GM21786 (cell line): ENCODE measurements around the gene CLCN2.
"Not testable (repeated sequence)": the region's sequence is repeated elsewhere in the genome, so short reads cannot be mapped to it uniquely, and the experiment has no call there.

Source experiments
- ATAC-seq: cut with Tn5 transposase; IDR thresholded peaks from one replicate; pipeline ENCODE4 v1.9.1; 2021; ENCODE audit not compliant: unreplicated experiment

Gene CLCN2

DNA sequence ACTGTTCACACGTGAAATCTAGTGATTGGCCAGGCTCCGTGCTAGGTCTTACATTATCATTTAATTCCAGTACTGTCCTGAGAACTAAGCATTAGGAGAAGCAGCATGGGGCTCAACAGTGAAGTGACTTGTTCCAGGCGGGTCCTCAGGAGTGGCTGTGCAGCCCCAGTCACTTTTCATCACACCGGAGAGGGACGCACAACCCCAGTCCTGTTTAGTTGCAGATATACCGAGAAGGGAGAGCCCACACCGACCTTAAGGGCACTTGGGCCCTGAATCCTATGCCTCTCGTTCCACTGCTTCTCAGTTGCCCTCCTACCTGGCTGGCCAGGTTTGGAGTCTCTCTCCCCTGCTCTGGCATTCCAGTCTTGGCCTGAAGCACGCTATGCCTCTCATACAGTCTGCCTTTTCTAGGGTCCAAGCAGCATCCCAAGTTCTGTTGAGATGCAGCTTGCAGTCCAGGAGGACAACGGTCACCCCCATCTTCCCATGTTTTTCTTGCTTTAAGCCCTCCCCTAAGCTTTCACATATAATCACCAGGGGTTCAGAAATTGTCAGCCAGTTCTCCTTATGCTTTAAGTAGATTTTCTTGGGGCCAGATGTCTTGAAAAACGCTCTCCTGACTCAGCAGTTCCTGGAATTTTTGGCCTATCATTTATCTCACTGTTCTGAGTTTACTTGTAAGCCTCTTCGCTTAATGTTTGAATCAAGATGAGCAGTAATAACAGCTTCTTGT lies 13.9 kb downstream of the CLCN2 start:
- ATAC-seq: no peak

DNA sequence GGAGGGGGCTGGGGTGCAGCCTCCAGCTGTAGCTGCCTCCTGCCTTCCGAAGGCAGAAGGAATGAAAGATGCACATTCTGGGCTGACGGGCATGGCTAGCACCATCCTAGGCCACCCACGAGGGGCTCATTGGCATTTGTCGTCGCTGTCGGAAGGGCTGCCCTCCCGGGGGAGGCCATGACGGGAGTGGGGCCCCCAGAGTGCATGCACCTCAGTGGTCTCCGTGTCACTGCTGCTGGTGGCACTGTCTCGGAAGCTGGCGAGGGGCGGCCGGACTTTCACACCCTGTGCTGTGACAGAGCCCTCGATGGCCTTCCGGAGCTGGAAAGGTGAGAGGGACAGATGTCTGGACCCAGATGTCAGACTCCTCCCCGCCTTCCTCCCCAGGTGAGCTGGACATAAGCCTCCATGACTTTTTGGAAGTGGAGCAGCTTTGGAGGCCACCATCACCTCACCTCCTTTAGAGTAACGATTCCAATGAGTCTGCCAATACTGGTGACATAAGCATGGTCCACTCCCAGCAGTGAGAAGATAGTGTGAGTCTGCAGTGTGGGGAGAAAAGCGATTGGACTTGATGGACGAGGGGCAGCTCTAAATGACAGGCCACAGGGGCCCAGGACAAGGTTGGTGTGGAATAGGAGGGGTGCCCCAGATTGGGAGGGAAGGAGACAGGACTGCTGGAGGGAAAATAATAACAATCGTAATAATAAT lies 14.8 kb downstream of the CLCN2 start:
- no peak for ATAC-seq

DNA sequence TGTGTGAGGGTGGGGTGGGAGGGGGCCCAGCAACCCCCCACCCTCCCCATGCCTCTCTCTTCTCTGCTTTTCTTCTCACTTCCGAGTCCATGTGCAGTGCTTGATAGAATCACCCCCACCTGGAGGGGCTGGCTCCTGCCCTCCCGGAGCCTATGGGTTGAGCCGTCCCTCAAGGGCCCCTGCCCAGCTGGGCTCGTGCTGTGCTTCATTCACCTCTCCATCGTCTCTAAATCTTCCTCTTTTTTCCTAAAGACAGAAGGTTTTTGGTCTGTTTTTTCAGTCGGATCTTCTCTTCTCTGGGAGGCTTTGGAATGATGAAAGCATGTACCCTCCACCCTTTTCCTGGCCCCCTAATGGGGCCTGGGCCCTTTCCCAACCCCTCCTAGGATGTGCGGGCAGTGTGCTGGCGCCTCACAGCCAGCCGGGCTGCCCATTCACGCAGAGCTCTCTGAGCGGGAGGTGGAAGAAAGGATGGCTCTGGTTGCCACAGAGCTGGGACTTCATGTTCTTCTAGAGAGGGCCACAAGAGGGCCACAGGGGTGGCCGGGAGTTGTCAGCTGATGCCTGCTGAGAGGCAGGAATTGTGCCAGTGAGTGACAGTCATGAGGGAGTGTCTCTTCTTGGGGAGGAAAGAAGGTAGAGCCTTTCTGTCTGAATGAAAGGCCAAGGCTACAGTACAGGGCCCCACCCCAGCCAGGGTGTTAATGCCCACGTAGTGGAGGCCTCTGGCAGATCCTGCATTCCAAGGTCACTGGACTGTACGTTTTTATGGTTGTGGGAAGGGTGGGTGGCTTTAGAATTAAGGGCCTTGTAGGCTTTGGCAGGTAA lies 15.9 kb downstream of the CLCN2 start:
- peak; percentile 80 for ATAC-seq

DNA sequence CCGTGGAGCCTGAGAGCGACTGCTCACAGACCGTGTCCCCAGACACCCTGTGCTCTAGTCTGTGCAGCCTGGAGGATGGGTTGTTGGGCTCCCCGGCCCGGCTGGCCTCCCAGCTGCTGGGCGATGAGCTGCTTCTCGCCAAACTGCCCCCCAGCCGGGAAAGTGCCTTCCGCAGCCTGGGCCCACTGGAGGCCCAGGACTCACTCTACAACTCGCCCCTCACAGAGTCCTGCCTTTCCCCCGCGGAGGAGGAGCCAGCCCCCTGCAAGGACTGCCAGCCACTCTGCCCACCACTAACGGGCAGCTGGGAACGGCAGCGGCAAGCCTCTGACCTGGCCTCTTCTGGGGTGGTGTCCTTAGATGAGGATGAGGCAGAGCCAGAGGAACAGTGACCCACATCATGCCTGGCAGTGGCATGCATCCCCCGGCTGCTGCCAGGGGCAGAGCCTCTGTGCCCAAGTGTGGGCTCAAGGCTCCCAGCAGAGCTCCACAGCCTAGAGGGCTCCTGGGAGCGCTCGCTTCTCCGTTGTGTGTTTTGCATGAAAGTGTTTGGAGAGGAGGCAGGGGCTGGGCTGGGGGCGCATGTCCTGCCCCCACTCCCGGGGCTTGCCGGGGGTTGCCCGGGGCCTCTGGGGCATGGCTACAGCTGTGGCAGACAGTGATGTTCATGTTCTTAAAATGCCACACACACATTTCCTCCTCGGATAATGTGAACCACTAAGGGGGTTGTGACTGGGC lies 16.7 kb downstream of the CLCN2 start:
- no peak for ATAC-seq

DNA sequence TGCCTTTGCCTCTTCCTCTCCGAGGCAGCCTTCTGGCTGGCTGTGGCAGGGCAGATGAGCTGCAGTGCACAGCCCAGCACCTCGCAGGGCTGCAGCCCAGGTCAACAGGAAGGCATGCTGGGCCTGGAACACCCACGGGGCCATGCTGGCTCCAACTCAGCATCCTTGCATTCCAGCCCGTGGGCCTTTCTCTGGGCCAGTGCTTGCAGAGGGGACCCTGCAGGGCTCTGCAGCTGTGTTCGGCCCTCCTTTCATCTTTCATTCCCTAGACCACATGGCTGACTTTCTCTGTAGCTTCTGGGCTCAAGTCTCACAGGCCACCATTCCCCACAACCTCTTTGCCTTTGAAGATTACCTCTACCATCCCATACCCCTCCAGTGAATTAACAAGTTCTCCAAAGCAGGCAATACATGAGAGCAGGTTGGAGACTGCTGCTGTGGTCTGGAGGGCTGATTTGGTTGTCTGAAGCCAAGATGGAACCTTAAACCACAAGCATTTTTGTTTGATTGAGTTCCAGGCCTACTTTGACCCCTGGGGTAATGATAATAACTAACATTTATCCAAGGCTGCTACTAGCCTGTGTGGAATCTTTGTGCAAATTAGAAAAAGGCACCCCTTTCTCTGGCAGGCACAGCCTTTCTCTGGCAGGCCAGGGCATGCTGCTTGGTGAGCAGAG lies 18.1 kb downstream of the CLCN2 start:
- ATAC-seq: no peak

DNA sequence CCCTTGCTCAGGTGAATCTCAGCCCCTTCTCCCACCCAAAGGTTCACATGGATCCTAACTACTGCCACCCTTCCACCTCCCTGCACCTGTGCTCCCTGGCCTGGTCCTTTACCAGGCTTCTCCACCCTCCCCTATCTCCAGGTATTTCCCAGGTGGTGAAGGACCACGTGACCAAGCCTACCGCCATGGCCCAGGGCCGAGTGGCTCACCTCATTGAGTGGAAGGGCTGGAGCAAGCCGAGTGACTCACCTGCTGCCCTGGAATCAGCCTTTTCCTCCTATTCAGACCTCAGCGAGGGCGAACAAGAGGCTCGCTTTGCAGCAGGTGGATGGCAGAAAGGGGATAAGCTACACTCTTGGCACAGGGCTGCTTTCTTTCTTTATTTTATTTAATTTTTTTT lies 19.5 kb downstream of the CLCN2 start:
- ATAC-seq: no peak

DNA sequence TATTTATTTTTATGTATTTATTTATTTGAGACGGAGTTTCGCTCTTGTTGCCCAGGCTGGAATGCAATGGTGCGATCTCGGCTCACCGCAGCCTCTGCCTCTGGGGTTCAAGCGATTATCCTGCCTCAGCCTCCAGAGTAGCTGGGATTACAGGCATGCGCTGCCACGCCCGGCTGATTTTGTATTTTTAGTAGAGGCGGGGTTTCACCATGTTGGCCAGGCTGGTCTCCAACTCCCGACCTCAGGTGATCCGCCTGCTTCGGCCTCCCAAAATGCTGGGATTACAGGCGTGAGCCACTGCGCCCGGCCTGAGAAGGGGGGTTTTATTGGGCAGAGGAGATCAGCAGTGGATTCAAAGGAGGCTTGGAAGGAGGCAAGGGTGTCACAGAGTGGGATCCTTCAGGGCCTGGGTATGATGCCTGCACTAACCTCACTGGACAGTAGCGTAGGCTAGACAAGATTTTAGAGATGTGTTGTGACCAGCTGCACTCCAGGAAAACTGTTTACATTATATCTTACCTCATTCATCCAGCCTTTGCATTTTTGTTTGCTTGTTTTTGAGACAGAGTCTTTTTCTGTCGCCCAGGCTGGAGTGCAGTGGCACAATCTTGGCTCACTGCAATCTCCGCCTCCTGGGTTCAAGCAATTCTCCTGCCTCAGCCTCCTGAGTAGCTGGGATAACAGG lies 21.8 kb downstream of the CLCN2 start:
- not testable (repeated sequence) for ATAC-seq

DNA sequence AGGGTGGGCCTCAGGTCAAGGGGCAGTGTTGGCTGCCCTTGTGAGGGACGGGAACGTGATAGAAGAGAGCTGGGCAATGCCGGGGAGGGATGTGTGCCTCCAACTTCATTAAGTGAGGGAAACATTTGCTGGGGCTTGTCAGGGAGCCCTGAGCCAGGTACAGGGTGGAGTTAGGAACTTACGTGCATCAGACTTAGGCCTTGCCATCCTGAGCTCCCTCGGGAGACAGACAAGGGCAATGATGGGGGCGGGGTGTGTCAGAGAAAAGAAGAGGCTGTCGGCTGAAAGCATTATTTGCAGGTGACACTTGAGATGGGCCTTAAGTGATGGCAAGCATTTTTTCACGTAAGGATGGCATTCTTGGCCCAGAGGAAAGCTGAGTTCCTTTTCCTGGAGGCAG lies 22.4 kb downstream of the CLCN2 start:
- ATAC-seq: no peak

DNA sequence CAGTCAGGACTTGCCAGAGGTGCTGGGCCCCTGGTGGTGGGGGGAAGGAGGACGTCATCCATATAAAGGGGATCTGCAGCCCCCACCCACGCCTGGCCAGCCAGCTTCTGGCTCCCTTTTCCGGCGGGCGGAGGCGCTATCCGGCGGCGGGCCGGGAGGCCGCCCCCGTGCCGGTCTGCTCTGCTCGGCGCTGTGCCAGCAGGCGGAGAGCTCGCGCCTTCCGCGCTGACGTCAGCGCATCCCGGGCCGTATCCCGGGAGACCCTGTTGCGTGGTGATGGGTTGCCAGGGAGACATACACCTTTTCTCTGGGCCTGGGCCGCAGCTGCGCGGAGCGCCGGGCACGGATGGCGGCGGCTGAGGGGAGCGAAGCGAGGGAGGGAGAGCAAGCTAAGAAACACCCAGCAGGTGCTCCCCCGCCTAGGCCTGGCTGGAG lies 22.9 kb downstream of the CLCN2 start:
- ATAC-seq: no peak

DNA sequence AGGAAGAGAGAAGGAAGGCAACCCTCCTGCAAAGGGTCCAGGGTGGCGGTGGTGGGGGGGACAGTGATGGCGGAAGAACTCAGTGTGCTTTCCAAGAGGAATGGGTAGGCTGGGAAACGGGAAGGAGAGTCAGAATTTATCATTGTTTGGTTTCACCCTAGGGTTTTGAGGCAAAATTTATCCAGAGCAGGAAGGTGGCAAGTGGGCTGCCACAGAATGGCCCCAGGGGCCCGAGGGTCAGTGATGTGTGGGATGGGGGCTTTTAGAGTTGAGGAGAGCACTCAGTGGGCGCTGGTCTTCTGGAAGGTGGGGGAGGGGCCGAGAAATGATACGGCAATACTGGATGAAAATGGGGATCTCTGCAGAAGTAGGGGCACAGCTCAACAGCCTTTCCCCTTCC lies 23.4 kb downstream of the CLCN2 start:
- no peak for ATAC-seq

DNA sequence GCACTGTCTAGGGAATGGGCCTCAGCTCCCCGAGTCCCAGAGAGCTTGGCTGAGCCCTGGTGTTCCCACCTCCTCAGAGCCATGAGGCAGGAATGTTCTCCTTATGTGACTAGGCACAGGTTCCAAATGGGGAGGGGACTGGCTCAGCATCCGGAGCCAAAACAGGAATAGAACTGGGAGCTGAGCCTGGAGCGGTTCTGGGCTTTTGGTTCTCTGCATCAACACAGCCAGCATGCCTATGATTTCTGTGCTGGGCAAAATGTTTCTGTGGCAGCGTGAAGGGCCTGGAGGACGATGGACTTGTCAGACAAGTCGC lies 24.0 kb downstream of the CLCN2 start, which contains the start of gene FAM131A:
FAM131A (plus strand) TSS at position 202 of the 316 bp plus-strand sequence; CDS start at position 233, 31 bp downstream.
- ATAC-seq: no peak

DNA sequence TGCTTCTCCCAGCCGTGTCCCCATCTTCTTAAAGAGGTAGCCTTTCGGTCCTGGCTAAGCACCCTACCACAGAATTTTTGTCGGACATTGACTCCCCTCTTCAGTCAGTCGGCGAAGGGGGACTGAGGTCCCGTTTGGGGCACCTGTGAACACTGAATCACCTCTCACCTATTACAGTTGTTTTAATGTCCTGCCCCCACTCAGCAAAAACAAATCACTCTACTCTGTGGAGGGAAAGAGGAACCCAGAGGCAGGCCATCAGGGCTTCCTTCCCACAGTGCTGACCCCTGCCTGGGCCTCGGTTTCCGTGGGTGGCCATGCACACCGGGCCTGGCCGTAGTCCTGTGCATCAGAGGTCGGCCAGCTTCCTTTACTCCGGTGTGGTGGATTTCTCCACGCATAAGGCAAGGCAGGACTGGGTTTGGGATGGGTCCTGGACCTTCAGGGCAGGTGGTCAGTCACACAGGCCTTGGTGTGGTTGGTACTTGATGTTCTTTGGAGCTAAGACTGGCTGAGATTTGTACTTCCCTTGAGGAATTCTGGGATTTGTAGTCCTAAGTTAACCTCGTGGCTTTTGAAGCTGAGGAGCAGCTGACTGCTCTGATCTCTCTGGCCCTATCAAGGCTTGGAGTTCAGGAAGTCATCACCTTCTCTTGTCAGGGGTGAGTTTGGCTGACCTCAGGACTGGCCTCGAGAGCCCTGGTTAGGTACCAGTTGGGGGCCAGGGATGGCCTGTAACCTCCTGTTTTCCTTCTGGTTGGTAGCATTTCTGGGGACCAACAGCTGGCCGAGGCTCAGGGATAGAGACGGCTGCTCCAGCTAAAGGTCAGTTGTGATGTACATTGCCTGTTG lies 24.6 kb downstream of the CLCN2 start:
- no peak for ATAC-seq

DNA sequence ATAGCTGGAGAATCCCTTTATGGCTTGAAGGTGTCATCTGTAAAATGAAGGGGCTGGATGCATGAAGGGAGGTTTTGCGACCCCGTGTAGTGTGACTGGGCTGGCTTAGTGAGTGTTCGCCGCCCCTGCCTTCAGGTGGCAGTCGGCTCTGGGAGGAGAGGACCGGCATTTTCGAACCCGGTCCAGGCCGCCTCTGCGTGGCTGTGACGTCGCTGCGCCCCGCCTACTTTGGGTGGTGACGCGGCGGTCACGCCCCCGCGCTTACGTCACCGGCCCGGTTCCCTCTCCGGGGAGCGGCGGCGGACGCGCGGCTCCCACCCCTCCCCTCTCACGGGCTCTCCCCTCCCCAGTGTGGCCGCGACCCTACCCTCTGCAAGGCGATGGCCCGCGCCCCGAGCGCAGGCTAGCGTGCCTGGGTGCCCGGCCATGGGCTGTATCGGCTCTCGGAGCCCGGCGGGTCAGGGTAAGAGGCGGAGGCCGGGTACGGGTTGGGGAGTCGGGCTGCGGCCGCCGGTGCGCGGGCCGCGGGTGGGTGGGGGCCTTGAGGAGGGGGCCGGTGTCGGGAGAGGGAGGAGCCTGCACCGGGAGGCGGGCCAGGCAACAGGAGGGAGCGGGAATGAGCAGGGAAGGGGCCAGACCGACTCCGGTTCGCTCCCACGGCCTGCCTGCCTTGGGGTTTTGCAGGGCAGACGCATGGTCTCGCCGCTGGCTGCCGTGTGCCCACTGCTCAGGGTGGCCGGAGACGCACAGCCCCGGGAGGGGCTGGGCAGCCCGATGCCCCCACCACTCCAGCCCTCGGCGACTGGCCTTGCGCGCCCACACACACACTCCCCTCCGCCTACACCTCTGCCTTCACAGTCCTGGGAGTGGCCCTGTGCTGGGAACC lies 25.5 kb downstream of the CLCN2 start:
- peak; percentile 76 for ATAC-seq

DNA sequence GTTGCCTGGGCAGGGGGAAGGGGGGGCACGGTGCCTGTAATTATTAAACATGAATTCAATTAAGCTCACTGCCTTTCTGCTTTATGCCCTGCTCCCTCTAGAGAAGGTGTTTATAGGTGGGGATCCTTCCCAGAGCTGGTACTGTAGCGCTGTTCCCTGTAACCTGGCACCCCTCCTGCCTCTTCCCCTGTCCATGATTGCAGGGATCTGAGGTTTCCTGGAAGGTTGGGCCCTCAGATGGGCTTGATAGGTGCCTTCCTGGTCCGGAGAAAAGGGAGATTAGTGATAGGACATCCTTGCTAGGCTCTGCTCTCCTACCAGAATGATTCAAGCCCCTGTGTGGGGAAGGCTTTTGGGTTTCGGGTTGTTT lies 26.1 kb downstream of the CLCN2 start:
- no peak for ATAC-seq

DNA sequence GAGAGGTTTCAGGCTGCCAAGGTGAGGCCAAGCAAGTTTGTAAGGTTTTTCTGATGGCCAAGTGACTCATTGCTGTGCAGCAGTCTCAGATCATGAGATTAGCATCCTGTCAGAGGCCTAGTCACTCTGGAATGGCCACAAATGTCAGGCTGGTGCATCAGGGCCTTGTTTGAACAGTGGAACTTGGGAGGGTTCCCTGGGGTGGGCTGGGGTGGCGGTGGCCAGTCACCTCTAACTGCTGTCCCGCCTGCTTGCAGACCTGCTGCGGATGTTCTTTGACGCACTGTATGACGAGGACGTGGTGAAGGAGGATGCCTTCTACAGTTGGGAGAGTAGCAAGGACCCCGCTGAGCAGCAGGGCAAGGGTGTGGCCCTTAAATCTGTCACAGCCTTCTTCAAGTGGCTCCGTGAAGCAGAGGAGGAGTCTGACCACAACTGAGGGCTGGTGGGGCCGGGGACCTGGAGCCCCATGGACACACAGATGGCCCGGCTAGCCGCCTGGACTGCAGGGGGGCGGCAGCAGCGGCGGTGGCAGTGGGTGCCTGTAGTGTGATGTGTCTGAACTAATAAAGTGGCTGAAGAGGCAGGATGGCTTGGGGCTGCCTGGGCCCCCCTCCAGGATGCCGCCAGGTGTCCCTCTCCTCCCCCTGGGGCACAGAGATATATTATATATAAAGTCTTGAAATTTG lies 26.8 kb downstream of the CLCN2 start:
- no peak for ATAC-seq

DNA sequence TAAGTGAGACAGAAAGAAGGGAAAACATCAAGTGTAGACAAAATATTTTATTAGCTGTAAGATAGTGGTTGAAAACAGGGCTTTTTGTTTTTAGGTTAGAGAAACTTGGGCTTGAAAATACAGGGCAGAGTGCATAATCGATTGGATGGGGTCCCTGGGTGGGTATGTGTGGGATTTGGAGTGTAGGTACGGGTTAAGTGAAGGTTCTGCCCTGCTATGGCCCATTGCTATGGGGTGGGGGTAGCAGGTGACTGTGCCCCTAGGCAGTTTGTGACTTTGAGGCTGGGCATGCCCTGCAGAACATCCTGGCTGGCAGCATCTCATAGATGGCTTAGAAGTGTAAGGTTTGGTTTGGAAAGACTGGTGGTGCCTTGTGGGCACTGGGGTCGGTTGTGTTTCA lies 27.7 kb downstream of the CLCN2 start:
- no peak for ATAC-seq

DNA sequence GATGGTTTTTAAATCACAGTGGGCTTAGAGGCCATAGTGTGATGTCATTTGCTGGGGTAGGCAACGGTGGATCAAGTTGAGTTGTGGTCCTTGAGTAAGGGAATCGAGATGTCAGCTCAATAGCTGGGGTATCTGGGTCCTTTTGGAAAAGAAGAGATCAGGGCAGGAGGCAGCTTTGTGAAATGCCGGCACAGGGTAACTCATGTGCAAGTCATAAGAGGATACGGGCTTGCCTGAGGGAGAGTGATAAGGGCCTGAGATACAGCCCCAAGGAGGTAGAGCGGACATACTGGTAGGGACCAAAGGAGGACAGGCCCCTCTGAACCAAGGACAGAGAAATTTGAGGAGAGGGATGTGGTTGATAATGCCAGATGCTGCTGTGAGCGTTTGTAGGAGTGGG lies 28.2 kb downstream of the CLCN2 start:
- no peak for ATAC-seq
